IMR-90 (cell line): ENCODE results near the gene CAMK2B. TPM values are rescaled to one million over a fixed set of nuclear protein-coding genes. Genes with fewer than 3 reads are reported as not detected.
A peak's percentile ranks its signal among the peaks of the same experiment; 100 is the strongest.

Experiments used
- ATAC-seq: fragments of 200-7000 bp; cut with Tn5 transposase; 2 replicates; pipeline ENCODE4 v1.9.1; 2020; ENCODE audit warnings: low read depth, mild to moderate bottlenecking, moderate library complexity
- BruUV-seq: library from RNA; stranded (reverse); fragments of 400-500 nt; replicated peaks from 2 replicates; lab custom pipeline; 2021; lab: Mats Ljungman, UMichigan
- CTCF ChIA-PET: fragments of 300-600 bp; formaldehyde crosslinking; extraction: SDS; loops from one replicate; lab custom pipeline; 2021; ENCODE audit warnings: antibody characterized with exemption; lab: Yijun Ruan, JAX
- POLR2A ChIA-PET: fragments of 300-600 bp; sonication (Branson Sonifier 250); formaldehyde crosslinking; loops from one replicate; lab custom pipeline; 2022; ENCODE audit warnings: antibody characterized with exemption; ENCODE audit not compliant: unreplicated experiment; lab: Charles Lee
- DNase-seq: peaks from one replicate; pipeline ENCODE4 v3.0.0; 2013
- H2AFZ ChIP-seq: replicated peaks from 2 replicates; pipeline ENCODE3; 2013; ENCODE audit warnings: low read length, mild to moderate bottlenecking; ENCODE audit not compliant: poor library complexity
- H2AK5ac ChIP-seq: 2 replicates; pipeline ENCODE4 v1.6.1; 2013; ENCODE audit warnings: low read depth, low read length, inconsistent platforms
- H2AK9ac ChIP-seq: replicated peaks from 2 replicates; pipeline ENCODE3; 2013; ENCODE audit warnings: mild to moderate bottlenecking, low read depth, low read length, moderate library complexity; ENCODE audit not compliant: poor library complexity
- H2BK120ac ChIP-seq: 2 replicates; pipeline ENCODE4 v1.6.1; 2013; ENCODE audit warnings: low read depth, low read length, inconsistent platforms
- H2BK15ac ChIP-seq: 3 replicates; pipeline ENCODE4 v1.6.1; 2013; ENCODE audit warnings: low read depth, low read length, inconsistent platforms
- H2BK20ac ChIP-seq: 2 replicates; pipeline ENCODE4 v1.6.1; 2013; ENCODE audit warnings: low read depth, mild to moderate bottlenecking, inconsistent platforms, low read length, moderate library complexity
- H2BK5ac ChIP-seq: 2 replicates; pipeline ENCODE4 v1.6.1; 2013; ENCODE audit warnings: mild to moderate bottlenecking, low read depth, low read length, inconsistent platforms; ENCODE audit not compliant: poor library complexity, severe bottlenecking
- H3K14ac ChIP-seq: replicated peaks from 2 replicates; pipeline ENCODE4 v1.6.1; 2013; ENCODE audit warnings: low read depth, low read length, inconsistent platforms
- H3K18ac ChIP-seq: 2 replicates; pipeline ENCODE4 v1.6.1; 2013; ENCODE audit warnings: low read depth, low read length, control low read depth
- H3K23ac ChIP-seq: 2 replicates; pipeline ENCODE4 v1.6.1; 2013; ENCODE audit warnings: low read depth, low read length, inconsistent platforms
- H3K27ac ChIP-seq: 2 replicates; pipeline ENCODE4 v1.5.1; 2013; ENCODE audit warnings: mild to moderate bottlenecking, control low read depth, low read length; ENCODE audit not compliant: insufficient read depth
- H3K27me3 ChIP-seq: 2 replicates; pipeline ENCODE4 v1.6.1; 2013; ENCODE audit warnings: low read length; ENCODE audit not compliant: control insufficient read depth, insufficient read depth
- H3K36me3 ChIP-seq: 2 replicates; pipeline ENCODE4 v1.6.1; 2013; ENCODE audit warnings: low read length, mixed read lengths; ENCODE audit not compliant: control insufficient read depth, insufficient read depth
- H3K4ac ChIP-seq: 2 replicates; pipeline ENCODE4 v1.6.1; 2013; ENCODE audit warnings: low read depth, low read length, inconsistent platforms
- H3K4me1 ChIP-seq: 2 replicates; pipeline ENCODE4 v1.6.1; 2013; ENCODE audit warnings: low read length, mixed read lengths; ENCODE audit not compliant: control insufficient read depth, insufficient read depth
- H3K4me2 ChIP-seq: 2 replicates; pipeline ENCODE4 v1.6.1; 2013; ENCODE audit warnings: low read depth, mild to moderate bottlenecking, control low read depth, low read length, moderate library complexity
- H3K4me3 ChIP-seq: 2 replicates; pipeline ENCODE4 v1.5.1; 2013; ENCODE audit warnings: low read depth, mild to moderate bottlenecking, control low read depth, low read length, moderate library complexity; ENCODE audit not compliant: insufficient read depth
- H3K56ac ChIP-seq: 2 replicates; pipeline ENCODE4 v1.6.1; 2013; ENCODE audit warnings: low read length, inconsistent platforms; ENCODE audit not compliant: insufficient read depth; ENCODE audit errors: extremely low read depth
- H3K79me1 ChIP-seq, 2 experiments: 2 replicates each; pipeline ENCODE4 v1.6.1; 2013; ENCODE audit warnings: low read length in 2 of 2, inconsistent platforms in 1 of 2, low read depth in 1 of 2
- H3K9ac ChIP-seq: 2 replicates; pipeline ENCODE4 v1.6.1; 2013; ENCODE audit warnings: low read depth, low read length, control low read depth
- H3K9me1 ChIP-seq: 2 replicates; pipeline ENCODE4 v1.6.1; 2013; ENCODE audit warnings: low read length, inconsistent platforms; ENCODE audit not compliant: insufficient read depth
- H3K9me3 ChIP-seq: 2 replicates; pipeline ENCODE4 v1.6.1; 2013; ENCODE audit warnings: low read length; ENCODE audit not compliant: control insufficient read depth, insufficient read depth
- H4K20me1 ChIP-seq: 2 replicates; pipeline ENCODE4 v1.6.1; 2013; ENCODE audit warnings: low read length, inconsistent platforms; ENCODE audit not compliant: insufficient read depth
- H4K5ac ChIP-seq: 2 replicates; pipeline ENCODE4 v1.6.1; 2013; ENCODE audit warnings: mild to moderate bottlenecking, low read depth, low read length, control low read depth
- H4K8ac ChIP-seq, 2 experiments: 2 replicates each; pipeline ENCODE4 v1.6.1; 2013; ENCODE audit warnings: low read depth in 2 of 2, low read length in 2 of 2, control low read depth in 1 of 2, inconsistent platforms in 1 of 2
- H4K91ac ChIP-seq: 2 replicates; pipeline ENCODE4 v1.6.1; 2013; ENCODE audit warnings: low read depth, low read length, inconsistent platforms; ENCODE audit not compliant: insufficient read depth
- BHLHE40 ChIP-seq: fragments of 150-350 bp; IDR thresholded peaks from 2 replicates; pipeline ENCODE4 v1.6.1; 2016; ENCODE audit warnings: mild to moderate bottlenecking, low read depth, low read length
- CEBPB ChIP-seq: IDR thresholded peaks from 2 replicates; pipeline ENCODE4 v1.6.1; 2012; ENCODE audit warnings: low read depth, low read length, improper control_type of control experiment
- MXI1 ChIP-seq: IDR thresholded peaks from 2 replicates; pipeline ENCODE4 v1.6.1; 2012; ENCODE audit warnings: low read depth, mild to moderate bottlenecking, low read length, moderate library complexity, borderline replicate concordance
- NFE2L2 ChIP-seq: fragments of 150-350 bp; IDR thresholded peaks from 2 replicates; pipeline ENCODE4 v1.6.1; 2016; ENCODE audit warnings: low read depth, mild to moderate bottlenecking, low read length
- POLR2A ChIP-seq: IDR thresholded peaks from 2 replicates; pipeline ENCODE4 v1.6.1; 2012; ENCODE audit warnings: mild to moderate bottlenecking, low read depth, low read length
- RAD21 ChIP-seq: IDR thresholded peaks from 2 replicates; pipeline ENCODE4 v1.6.1; 2012; ENCODE audit warnings: low read length, improper control_type of control experiment
- RFX5 ChIP-seq: IDR thresholded peaks from 2 replicates; pipeline ENCODE4 v1.8.0; 2012; ENCODE audit warnings: low read depth, mild to moderate bottlenecking, low read length, moderate library complexity
- SMC3 ChIP-seq: fragments of 150-350 bp; IDR thresholded peaks from 2 replicates; pipeline ENCODE4 v1.6.1; 2016; ENCODE audit warnings: low read depth, mild to moderate bottlenecking, antibody characterized with exemption, low read length, moderate library complexity
- WGBS, 2 experiments: methylation state at CpG; one replicate each; pipeline versions ENCODE4 v1.1.5 to v1.1.7; 2013; ENCODE audit warnings: missing lambda C conversion rate in 2 of 2; ENCODE audit not compliant: insufficient read length in 1 of 2; ENCODE audit errors: extremely low coverage in 2 of 2; 5-methylcytosine and 5-hydroxymethylcytosine counted together
- dilution Hi-C: fragments of 300-500 bp; cut with HindIII; formaldehyde crosslinking; loops from one replicate; pipeline ENCODE4 v1.14.3; 2018; ENCODE audit warnings: low sequenced_read_pairs; ENCODE audit not compliant: unreplicated experiment
- in situ Hi-C: fragments of 300-500 bp; cut with MboI; formaldehyde crosslinking; loops from 3 replicates; pipeline ENCODE4 v1.14.3; 2019; ENCODE audit warnings: low sequenced_read_pairs, inconsistent platforms, mixed read lengths
- intact Hi-C: fragments of 100-400 bp; cut with micrococcal nuclease; formaldehyde crosslinking; loops from 2 replicates; pipeline ENCODE4 v1.10.0; 2022
- polyA plus RNA-seq, 3 experiments: library from polyadenylated mRNA; depleted of rRNA; stranded (reverse); fragments of >200 nt; gene quantifications; 2 replicates each; pipeline ENCODE4 v1.2.3, GENCODE V29; 2012; ENCODE audit warnings: low replicate concordance in 1 of 3
- total RNA-seq: library from RNA; depleted of rRNA; stranded (reverse); fragments of >200 nt; gene quantifications from 2 replicates; pipeline ENCODE4 v1.2.3, GENCODE V29; 2012
- TF ChIP-seq, protein P1 (sequence below): conservative IDR thresholded peaks from 2 replicates; pipeline ENCODE4 v1.5.1; 2012; ENCODE audit warnings: mild to moderate bottlenecking, low read depth, low read length, improper control_type of control experiment
- TF ChIP-seq, protein P2 (sequence below): fragments of 150-350 bp; IDR thresholded peaks from 2 replicates; pipeline ENCODE4 v1.6.1; 2017; ENCODE audit warnings: mild to moderate bottlenecking, antibody characterized with exemption, low read length, low read depth
- TF ChIP-seq, protein P3 (sequence below): fragments of 150-350 bp; IDR thresholded peaks from 2 replicates; pipeline ENCODE4 v1.6.1; 2016; ENCODE audit warnings: low read depth, mild to moderate bottlenecking, low read length, moderate library complexity, borderline replicate concordance

Gene CAMK2B
- total and polyA plus RNA-seq, 2 of the 4 experiments (the other 2 are of a cell fraction): 0.18 to 0.36 TPM

DNA sequence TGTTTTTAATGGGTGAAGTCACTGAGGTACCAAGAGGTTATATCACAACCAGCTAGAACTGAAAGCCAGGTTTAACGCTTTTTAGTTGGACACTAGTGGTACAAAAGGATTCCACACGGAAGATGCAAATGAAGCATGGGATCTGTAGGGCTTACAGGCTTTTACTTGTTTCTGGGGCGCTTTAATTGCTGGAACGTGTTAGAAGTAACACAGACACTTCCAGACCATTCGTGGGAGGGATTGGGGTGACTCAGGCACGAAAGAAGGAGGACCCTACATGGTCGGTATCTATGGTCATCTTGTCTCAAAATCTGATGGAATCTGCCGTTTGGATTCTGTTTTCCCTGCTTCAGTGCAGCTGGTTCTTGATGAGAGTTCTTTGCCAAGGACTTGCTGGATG is 123.6 kb downstream of the CAMK2B start:
- WGBS, 2 experiments: 12% methylated on average over 5 of the region's 8 CpGs; no CpG with 5 or more reads in 1 of the 2 experiments
- Histone ChIP-seq H2BK5ac (no peak overlapping the region), H3K9me3 (no peaks in the 10 kb centered on the region), H4K20me1 (peaks cover 35% of the 10 kb centered on the region), H2AK5ac (no peak overlapping the region), H2BK15ac (no peak overlapping the region), H3K79me1 (peaks cover 19 to 51% of the 10 kb centered on the region in 2 experiments), H3K56ac (peak overlapping the region; percentile 43; the same call in 1 of the 2 replicates), H3K9ac (peak overlapping the region; percentile 97), H4K91ac (no peak overlapping the region), H3K4ac (peak overlapping the region; percentile 13; the same call in 1 of the 2 replicates), H3K27ac (no peak overlapping the region), H3K4me2 (peak overlapping the region; percentile 94), H2AK9ac (no peak overlapping the region), H2AFZ (no peak overlapping the region), H3K36me3 (peaks cover 21% of the 10 kb centered on the region), H4K5ac (no peak overlapping the region), H3K18ac (no peak overlapping the region), H3K27me3 (0 out of 2 replicates have a peak, but pooled peaks cover 2% of the 10 kb centered on the region), H3K4me1 (no peaks in the 10 kb centered on the region; the same call in 1 of the 2 replicates), H4K8ac (0 out of 4 replicates have a peak overlapping the region, but pooled peaks of 1 of the 2 experiments have one; percentile 15), H2BK20ac (no peak overlapping the region), H3K14ac (peak overlapping the region; percentile 63; the same call in 1 of the 2 replicates), H3K23ac (peak overlapping the region; percentile 61), H2BK120ac (no peak overlapping the region), H3K4me3 (peak overlapping the region; percentile 97), H3K9me1 (peaks cover 7% of the 10 kb centered on the region)
- intact Hi-C loops (no loop called here), dilution Hi-C loops (no loop called here), in situ Hi-C loops (no loop called here)
- ChIA-PET POLR2A (interaction anchor here (0.7 kb wide), 1 partner anchor 10 kb away, joined by 5 read pairs; no protein-coding TSS in a partner anchor), CTCF (no interaction called here)
- TF ChIP-seq RFX5: no peak
- no peak for TF ChIP-seq RAD21
- TF ChIP-seq POLR2A: no peak
- TF ChIP-seq, protein P1, sequence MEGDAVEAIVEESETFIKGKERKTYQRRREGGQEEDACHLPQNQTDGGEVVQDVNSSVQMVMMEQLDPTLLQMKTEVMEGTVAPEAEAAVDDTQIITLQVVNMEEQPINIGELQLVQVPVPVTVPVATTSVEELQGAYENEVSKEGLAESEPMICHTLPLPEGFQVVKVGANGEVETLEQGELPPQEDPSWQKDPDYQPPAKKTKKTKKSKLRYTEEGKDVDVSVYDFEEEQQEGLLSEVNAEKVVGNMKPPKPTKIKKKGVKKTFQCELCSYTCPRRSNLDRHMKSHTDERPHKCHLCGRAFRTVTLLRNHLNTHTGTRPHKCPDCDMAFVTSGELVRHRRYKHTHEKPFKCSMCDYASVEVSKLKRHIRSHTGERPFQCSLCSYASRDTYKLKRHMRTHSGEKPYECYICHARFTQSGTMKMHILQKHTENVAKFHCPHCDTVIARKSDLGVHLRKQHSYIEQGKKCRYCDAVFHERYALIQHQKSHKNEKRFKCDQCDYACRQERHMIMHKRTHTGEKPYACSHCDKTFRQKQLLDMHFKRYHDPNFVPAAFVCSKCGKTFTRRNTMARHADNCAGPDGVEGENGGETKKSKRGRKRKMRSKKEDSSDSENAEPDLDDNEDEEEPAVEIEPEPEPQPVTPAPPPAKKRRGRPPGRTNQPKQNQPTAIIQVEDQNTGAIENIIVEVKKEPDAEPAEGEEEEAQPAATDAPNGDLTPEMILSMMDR: no peak
- no peak for TF ChIP-seq SMC3
- no peak for TF ChIP-seq BHLHE40
- no peak for TF ChIP-seq MXI1
- TF ChIP-seq, protein P2, sequence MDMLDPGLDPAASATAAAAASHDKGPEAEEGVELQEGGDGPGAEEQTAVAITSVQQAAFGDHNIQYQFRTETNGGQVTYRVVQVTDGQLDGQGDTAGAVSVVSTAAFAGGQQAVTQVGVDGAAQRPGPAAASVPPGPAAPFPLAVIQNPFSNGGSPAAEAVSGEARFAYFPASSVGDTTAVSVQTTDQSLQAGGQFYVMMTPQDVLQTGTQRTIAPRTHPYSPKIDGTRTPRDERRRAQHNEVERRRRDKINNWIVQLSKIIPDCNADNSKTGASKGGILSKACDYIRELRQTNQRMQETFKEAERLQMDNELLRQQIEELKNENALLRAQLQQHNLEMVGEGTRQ: no peak
- TF ChIP-seq NFE2L2: no peak
- TF ChIP-seq CEBPB: no peak
- TF ChIP-seq, protein P3, sequence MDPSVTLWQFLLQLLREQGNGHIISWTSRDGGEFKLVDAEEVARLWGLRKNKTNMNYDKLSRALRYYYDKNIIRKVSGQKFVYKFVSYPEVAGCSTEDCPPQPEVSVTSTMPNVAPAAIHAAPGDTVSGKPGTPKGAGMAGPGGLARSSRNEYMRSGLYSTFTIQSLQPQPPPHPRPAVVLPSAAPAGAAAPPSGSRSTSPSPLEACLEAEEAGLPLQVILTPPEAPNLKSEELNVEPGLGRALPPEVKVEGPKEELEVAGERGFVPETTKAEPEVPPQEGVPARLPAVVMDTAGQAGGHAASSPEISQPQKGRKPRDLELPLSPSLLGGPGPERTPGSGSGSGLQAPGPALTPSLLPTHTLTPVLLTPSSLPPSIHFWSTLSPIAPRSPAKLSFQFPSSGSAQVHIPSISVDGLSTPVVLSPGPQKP: no peak
- DNase-seq (peak; percentile 11), ATAC-seq (peak; percentile 16; the same call in 1 of the 2 replicates)
- no TSS peak for BruUV-seq
